ENCODE data around the gene DGUOK.

- TF ChIP-seq GATA1 (IDR thresholded peaks at IDR 0.05; ENCODE audit: low read depth, low read length) (no peak), POLR2A (IDR thresholded peaks at IDR 0.05; ENCODE audit: low read length) (no peak)
Measured at GRCh38 chr2:73963385-73964120, 36.9 kb downstream of the DGUOK start.
